ENCODE data around the gene MNAT1.
"Not testable (repeated sequence)": the region's sequence is repeated elsewhere in the genome, so short reads cannot be mapped to it uniquely, and the experiment has no call there.

The MNAT1 gene

GRCh38 chr14:60738843-60739508, 4.4 kb downstream of the MNAT1 start:
- DNase-seq (ENCODE audit: low read depth): no peak

GRCh38 chr14:60744566-60744965, 10.0 kb downstream of the MNAT1 start:
- no peak for DNase-seq (ENCODE audit: low read depth)

GRCh38 chr14:60753264-60754119, 18.9 kb downstream of the MNAT1 start:
- DNase-seq (ENCODE audit: low read depth): no peak

GRCh38 chr14:60756847-60757246, 22.3 kb downstream of the MNAT1 start:
- DNase-seq (ENCODE audit: low read depth): peak; percentile 37

DNA sequence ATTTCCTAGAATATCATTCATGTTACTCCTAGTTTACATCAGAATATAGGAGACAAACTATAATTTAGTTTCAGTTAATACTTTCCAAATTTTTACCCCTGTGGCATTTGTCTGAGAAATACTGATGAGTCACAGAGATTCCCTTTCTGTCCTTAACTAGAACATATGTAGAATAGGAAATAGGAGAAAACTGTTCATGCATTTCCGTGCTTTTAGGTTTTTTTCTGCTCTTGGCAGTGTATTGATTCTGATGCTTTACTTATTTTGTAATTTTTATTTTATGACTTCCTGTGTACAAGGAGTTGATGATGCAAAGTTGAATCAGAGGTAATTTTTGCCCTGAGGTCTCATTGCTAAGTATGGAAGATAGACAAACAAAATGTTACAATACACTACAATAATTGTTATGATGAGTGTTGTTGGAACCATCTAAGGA, 23.0 kb downstream of the MNAT1 start:
- peak; percentile 75 for DNase-seq (ENCODE audit: low read depth)

GRCh38 chr14:60758885-60759284, 24.3 kb downstream of the MNAT1 start:
- DNase-seq (ENCODE audit: low read depth): no peak

DNA sequence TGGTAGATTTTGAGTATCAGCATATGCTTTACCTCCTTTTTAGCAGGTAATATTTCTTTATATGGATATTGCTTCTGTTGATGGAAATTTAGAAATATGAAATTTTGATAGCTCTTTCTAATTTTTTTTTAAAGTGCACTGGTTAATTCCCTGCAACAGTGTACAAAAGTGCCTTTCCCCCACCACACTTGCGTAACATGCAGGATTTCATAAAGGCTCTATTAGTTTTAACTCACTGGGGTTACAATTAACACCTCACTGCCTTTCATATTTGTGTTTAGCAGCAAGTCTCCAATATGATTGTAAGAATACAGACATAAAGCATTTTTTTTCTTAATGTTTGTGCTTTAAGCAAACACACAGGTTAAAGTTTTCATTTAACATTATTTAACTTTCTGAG, 25.6 kb downstream of the MNAT1 start:
- DNase-seq (ENCODE audit: low read depth): no peak

GRCh38 chr14:60760644-60761364, 26.2 kb downstream of the MNAT1 start:
- DNase-seq (ENCODE audit: low read depth): no peak

DNA sequence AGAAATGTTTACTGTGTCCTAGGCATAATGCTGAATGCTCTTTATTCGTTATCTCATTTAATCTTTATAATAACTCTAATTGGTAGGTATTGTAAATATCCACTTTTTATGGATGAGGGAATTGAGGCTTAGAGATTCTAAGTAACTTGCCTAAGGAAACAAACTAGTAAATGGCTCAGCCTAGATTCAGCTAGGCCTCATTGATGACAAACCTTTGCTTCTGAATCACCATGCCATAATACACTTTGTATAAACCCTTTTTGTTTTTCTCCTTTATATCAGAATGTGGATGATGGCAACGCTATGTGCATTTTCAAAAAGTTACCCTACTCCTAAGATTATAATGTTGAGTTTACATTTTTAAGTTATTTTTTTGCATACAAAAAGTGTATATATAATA, 34.0 kb downstream of the MNAT1 start:
- DNase-seq (ENCODE audit: low read depth): no peak

GRCh38 chr14:60771117-60771516, 36.6 kb downstream of the MNAT1 start:
- no peak for DNase-seq (ENCODE audit: low read depth)

DNA sequence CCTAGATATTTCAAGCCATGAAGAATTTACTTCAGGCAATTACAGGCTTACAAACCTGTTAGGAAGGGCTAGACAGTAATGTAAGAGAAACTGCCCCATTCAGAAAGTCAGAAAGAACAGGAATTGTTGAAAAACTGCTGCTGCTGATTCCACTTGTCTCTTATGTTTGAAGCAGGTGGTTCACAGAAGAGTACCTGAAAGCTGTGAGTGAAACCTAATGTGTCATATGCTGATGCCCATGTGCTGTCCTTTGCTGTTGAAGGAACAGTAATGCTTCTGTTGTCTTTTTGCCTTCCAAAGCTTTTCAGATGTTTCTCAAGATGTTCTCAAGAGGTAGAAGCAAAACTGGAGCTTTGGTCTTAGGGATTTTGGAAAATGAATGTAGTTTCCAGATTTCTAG, 39.0 kb downstream of the MNAT1 start:
- no peak for DNase-seq (ENCODE audit: low read depth)

DNA sequence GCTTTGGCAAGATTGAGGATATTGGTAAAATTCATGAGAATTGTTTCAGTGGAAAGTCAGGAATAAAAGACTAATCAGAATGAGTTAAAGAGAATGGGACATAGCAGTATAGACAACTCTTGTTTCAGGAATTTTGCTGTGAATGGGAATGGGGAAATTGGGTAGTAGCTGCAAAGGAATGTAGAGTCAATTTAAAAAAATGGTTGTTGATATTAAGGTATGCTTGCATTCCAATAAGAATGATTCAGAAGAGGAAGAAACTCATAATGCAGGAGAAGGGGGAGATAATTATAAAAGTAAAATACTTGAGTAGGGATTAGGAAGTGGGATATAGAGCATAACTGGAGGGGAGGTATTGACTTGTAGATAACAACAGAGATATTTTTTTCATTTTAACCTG, 40.7 kb downstream of the MNAT1 start:
- DNase-seq (ENCODE audit: low read depth): no peak

DNA sequence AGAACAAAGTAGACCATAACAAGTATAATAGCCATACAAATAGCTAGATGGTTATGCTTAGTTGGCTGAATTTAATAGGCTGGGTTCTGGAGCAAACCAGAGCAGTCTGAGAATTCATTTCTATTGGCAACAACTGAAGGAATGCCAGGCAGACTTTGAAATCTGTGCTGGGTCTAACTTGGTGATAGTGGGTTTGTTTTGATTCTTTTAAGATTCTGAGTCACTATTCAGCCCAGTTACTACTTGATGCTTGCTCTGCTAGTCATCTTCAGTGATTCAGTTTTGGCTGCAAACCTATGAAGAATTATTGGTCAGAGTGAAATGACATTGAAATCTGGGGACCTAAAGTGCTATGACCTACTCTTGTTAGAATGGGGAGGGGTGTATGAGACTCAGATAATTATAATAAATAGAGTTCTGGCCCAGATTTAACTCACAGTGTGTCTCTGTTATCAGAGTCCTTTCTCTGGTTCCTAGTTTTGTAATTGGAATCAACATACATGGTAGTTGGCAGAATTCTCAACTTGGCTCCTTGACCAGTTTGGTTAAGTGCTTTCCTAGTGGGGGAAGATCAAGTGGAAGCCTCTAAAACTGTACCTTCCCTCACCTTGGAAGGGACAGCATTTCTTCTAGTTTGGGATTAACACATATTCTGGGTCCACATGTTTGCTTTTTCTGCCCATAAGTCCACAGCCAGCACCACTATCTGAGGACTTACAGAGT, 43.5 kb downstream of the MNAT1 start:
- peak; percentile 69 for DNase-seq (ENCODE audit: low read depth)

- not testable (repeated sequence) for DNase-seq (ENCODE audit: low read depth)
Observed at GRCh38 chr14:60779745-60780514, 45.4 kb downstream of the MNAT1 start.

DNA sequence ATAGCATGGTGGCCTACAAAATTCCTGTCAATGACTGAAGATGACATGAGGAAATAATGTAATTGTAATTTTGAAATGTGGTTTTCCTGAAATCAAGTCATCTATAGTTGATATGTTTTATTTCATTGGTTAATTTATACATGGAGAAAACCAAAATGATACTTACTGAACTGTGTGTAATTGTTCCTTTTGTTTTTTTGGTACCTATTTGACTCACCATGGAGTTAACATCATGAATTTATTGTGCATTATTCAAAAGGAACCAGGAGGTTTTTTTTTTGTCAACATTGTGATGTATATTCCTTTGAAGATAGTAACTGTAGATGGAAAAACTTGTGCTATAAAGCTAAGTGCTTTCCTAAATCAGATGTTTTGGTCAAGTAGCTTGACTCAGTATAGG, 46.0 kb downstream of the MNAT1 start:
- not testable (repeated sequence) for DNase-seq (ENCODE audit: low read depth)

GRCh38 chr14:60786905-60787304, 52.3 kb downstream of the MNAT1 start:
- no peak for DNase-seq (ENCODE audit: low read depth)

GRCh38 chr14:60789656-60790055, 55.1 kb downstream of the MNAT1 start:
- DNase-seq (ENCODE audit: low read depth): no peak

GRCh38 chr14:60790850-60791249, 56.3 kb downstream of the MNAT1 start:
- DNase-seq (ENCODE audit: low read depth): no peak

- DNase-seq (ENCODE audit: low read depth): no peak
Observed at GRCh38 chr14:60796434-60796833, 61.9 kb downstream of the MNAT1 start.

GRCh38 chr14:60800409-60800808, 65.8 kb downstream of the MNAT1 start:
- DNase-seq (ENCODE audit: low read depth): no peak

DNA sequence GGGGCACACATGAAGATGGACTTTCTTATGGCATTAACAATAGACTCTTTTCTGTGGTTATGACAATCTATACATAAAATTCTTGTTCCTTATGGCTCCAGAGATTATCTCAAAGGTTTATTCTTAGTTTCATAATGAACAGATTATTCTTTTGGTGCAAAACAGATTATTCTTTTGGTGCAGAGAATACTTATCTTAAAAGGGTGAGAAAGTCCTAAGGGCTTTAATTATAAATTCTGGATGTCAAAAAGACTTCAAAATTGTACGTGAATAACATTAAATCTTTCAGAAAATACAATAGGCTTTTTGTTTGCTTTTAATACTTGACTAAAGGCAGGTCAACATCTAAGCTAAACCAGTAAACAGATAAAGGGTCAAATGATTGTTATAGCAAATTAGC, 69.3 kb downstream of the MNAT1 start:
- DNase-seq (ENCODE audit: low read depth): no peak
